SU-DHL-6 (cell line): ENCODE measurements around the gene PXK.

Source experiments
- H2AFZ ChIP-seq: fragments of 200-600 bp; sonication (generic); 2 replicates; pipeline ENCODE4 v1.6.1; 2014; ENCODE audit warnings: low read depth, mild to moderate bottlenecking, moderate library complexity, mixed read lengths, antibody characterized with exemption, low read length; ENCODE audit not compliant: severe bottlenecking
- H3F3A ChIP-seq: fragments of 200-600 bp; shearing (Covaris generic); 2 replicates; pipeline ENCODE4 v1.6.0; 2016; ENCODE audit warnings: antibody characterized with exemption, mild to moderate bottlenecking; ENCODE audit not compliant: insufficient read depth
- H3K27ac ChIP-seq: fragments of 200-600 bp; sonication (generic); 2 replicates; pipeline ENCODE4 v1.5.1; 2016; ENCODE audit warnings: low read depth, mild to moderate bottlenecking, low read length, moderate library complexity, mixed read lengths
- H3K27me3 ChIP-seq: fragments of 200-600 bp; sonication (generic), shearing (Covaris generic); 2 replicates; pipeline ENCODE4 v1.6.0; 2014; ENCODE audit warnings: mild to moderate bottlenecking, low read length
- H3K36me3 ChIP-seq: fragments of 200-600 bp; sonication (generic); 2 replicates; pipeline ENCODE4 v1.6.1; 2014; ENCODE audit warnings: mild to moderate bottlenecking, low read length, mixed read lengths
- H3K4me2 ChIP-seq: fragments of 300-600, 200-600 bp; shearing (Covaris generic), sonication (generic); 2 replicates; pipeline ENCODE4 v1.6.0; 2014; ENCODE audit warnings: low read length, low read depth, mild to moderate bottlenecking; ENCODE audit not compliant: poor library complexity, severe bottlenecking
- H3K4me3 ChIP-seq: fragments of 200-600 bp; sonication (generic); 2 replicates; pipeline ENCODE4 v1.5.1; 2014; ENCODE audit warnings: antibody characterized with exemption, low read length, mild to moderate bottlenecking, mixed read lengths; ENCODE audit not compliant: insufficient read depth, poor library complexity, severe bottlenecking
- H3K79me2 ChIP-seq: fragments of 200-600 bp; sonication (generic); 2 replicates; pipeline ENCODE4 v1.6.1; 2014; ENCODE audit warnings: mild to moderate bottlenecking, low read length, moderate library complexity; ENCODE audit not compliant: insufficient read depth
- H3K9ac ChIP-seq: fragments of 200-600 bp; sonication (generic); 2 replicates; pipeline ENCODE4 v1.7.0; 2014; ENCODE audit warnings: mild to moderate bottlenecking, low read length
- H3K9me2 ChIP-seq: fragments of 200-600 bp; sonication (generic); replicated peaks from 2 replicates; pipeline ENCODE4 v1.6.1; 2014; ENCODE audit warnings: low read length; ENCODE audit not compliant: insufficient read depth
- H3K9me3 ChIP-seq: fragments of 200-600 bp; sonication (generic); 2 replicates; pipeline ENCODE4 v1.6.1; 2014; ENCODE audit warnings: low read length, mixed read lengths; ENCODE audit not compliant: insufficient read depth
- H4K20me1 ChIP-seq: fragments of 200-600 bp; sonication (generic); 2 replicates; pipeline ENCODE4 v1.6.1; 2014; ENCODE audit warnings: low read depth, mild to moderate bottlenecking, antibody characterized with exemption, low read length, moderate library complexity, mixed read lengths
- CTCF ChIP-seq: fragments of 200-600 bp; sonication (generic); IDR thresholded peaks from one replicate; pipeline ENCODE4 v1.5.1; 2017; ENCODE audit warnings: antibody characterized with exemption, mild to moderate bottlenecking, low read length, moderate library complexity; ENCODE audit not compliant: insufficient read depth, poor library complexity, severe bottlenecking
- EZH2phosphoT487 ChIP-seq: fragments of 200-600 bp; sonication (generic), shearing (Covaris generic); conservative IDR thresholded peaks from 2 replicates; pipeline ENCODE4 v1.6.1; 2018; ENCODE audit warnings: mild to moderate bottlenecking, antibody characterized with exemption, low read length, moderate library complexity, mixed read lengths

The PXK gene

GRCh38 chr3:58424613-58425012, 91.9 kb downstream of the PXK start:
- H3K27me3 ChIP-seq = no peaks in the 10 kb centered on the region
- no peak overlapping the region for H3K9ac ChIP-seq
- H3K36me3 ChIP-seq = peaks cover 38% of the 10 kb centered on the region; the same call in 1 of the 2 replicates
- no peaks in the 10 kb centered on the region for H3K79me2 ChIP-seq
- H3F3A ChIP-seq = peaks cover 30% of the 10 kb centered on the region; the same call in 1 of the 2 replicates
- no peak overlapping the region for H3K27ac ChIP-seq
- TF ChIP-seq CTCF (no peak), EZH2phosphoT487 (no peak)
- H3K9me2 ChIP-seq = no peaks in the 10 kb centered on the region
- H3K4me3 ChIP-seq = no peak overlapping the region
- no peak overlapping the region for H2AFZ ChIP-seq
- no peaks in the 10 kb centered on the region for H3K9me3 ChIP-seq
- H3K4me2 ChIP-seq = no peak overlapping the region
- H4K20me1 ChIP-seq = no peaks in the 10 kb centered on the region

- Histone ChIP-seq H3K27me3 (no peaks in the 10 kb centered on the region), H3K36me3 (peaks cover 36% of the 10 kb centered on the region; the same call in 1 of the 2 replicates), H3K9me3 (no peaks in the 10 kb centered on the region), H4K20me1 (no peaks in the 10 kb centered on the region), H3F3A (peaks cover 30% of the 10 kb centered on the region; the same call in 1 of the 2 replicates), H3K4me3 (no peak overlapping the region), H3K4me2 (no peak overlapping the region), H3K79me2 (no peaks in the 10 kb centered on the region), H3K9me2 (no peaks in the 10 kb centered on the region), H3K27ac (no peak overlapping the region), H3K9ac (no peak overlapping the region), H2AFZ (no peak overlapping the region)
- TF ChIP-seq CTCF (no peak), EZH2phosphoT487 (no peak)
Observed at GRCh38 chr3:58425782-58426181, 93.1 kb downstream of the PXK start.

- Histone ChIP-seq H3K9ac (no peak overlapping the region), H3K79me2 (peaks cover 2% of the 10 kb centered on the region), H3K27me3 (no peaks in the 10 kb centered on the region), H3K4me3 (no peak overlapping the region), H3K9me3 (no peaks in the 10 kb centered on the region), H4K20me1 (no peaks in the 10 kb centered on the region), H3K27ac (no peak overlapping the region), H3F3A (peaks cover 30% of the 10 kb centered on the region; the same call in 1 of the 2 replicates), H3K36me3 (peaks cover 33% of the 10 kb centered on the region; the same call in 1 of the 2 replicates), H2AFZ (no peak overlapping the region), H3K4me2 (no peak overlapping the region), H3K9me2 (no peaks in the 10 kb centered on the region)
- TF ChIP-seq EZH2phosphoT487 (no peak), CTCF (no peak)
Observed at GRCh38 chr3:58427661-58428361, 95.1 kb downstream of the PXK start.
